K562 (cell line): ENCODE data around the gene AGK. TPM values are rescaled to one million over a fixed set of nuclear protein-coding genes. Genes with fewer than 3 reads are reported as not detected.

Experiments
- ATAC-seq: fragments of 200-7000 bp; cut with Tn5 transposase; 3 replicates; pipeline ENCODE4 v1.9.1; 2020; ENCODE audit warnings: moderate library complexity
- BruUV-seq: library from RNA; stranded (reverse); fragments of 400-500 nt; replicated peaks from 2 replicates; lab custom pipeline; 2021; lab: Mats Ljungman, UMichigan
- CTCF ChIA-PET: fragments of 300-600 bp; formaldehyde crosslinking; extraction: SDS; loops from one replicate; lab custom pipeline; 2021; ENCODE audit warnings: low intra/inter-chr PET ratio; lab: Yijun Ruan, JAX
- POLR2A ChIA-PET: fragments of 300-600, 350-650 bp; sonication (Branson Sonifier 250); formaldehyde crosslinking; extraction: SDS; loops from one replicate; lab custom pipeline; 2021; ENCODE audit warnings: antibody characterized with exemption, inconsistent platforms; lab: Yijun Ruan, JAX
- DNase-seq, 4 experiments: peaks; one replicate each; pipeline versions ENCODE4 v3.0.0 to v3.0.0-alpha.2; 2011 to 2018; ENCODE audit warnings: low spot score in 3 of 4, mixed read lengths in 3 of 4; ENCODE audit errors: extremely low read depth in 1 of 4
- FAIRE-seq: peaks from 2 replicates; lab custom pipeline; 2011; peaks lifted over from hg19 to GRCh38; lab: Jason Lieb, UNC
- H2AFZ ChIP-seq: 2 replicates; pipeline ENCODE4 v1.6.0; 2011; ENCODE audit warnings: low read depth, low read length, control low read depth, inconsistent platforms
- H3K27ac ChIP-seq: fragments of 200-600 bp; 3 replicates; pipeline ENCODE4 v1.8.0; 2011; ENCODE audit warnings: low read depth, mild to moderate bottlenecking, control low read depth, inconsistent platforms, low read length, moderate library complexity, mixed read lengths; ENCODE audit errors: extremely low read depth
- H3K27me3 ChIP-seq, 2 experiments: fragments of 300-600 bp in 1 of 2; 2 replicates in 1 of 2; 3 replicates in 1 of 2; pipeline versions ENCODE4 v1.6.0 to v1.8.0; 2011; ENCODE audit warnings: inconsistent platforms in 2 of 2, low read length in 2 of 2, mild to moderate bottlenecking in 1 of 2, mixed read lengths in 1 of 2, moderate library complexity in 1 of 2; ENCODE audit not compliant: control insufficient read depth in 2 of 2, insufficient read depth in 2 of 2
- H3K36me3 ChIP-seq: fragments of 300-600 bp; 3 replicates; pipeline ENCODE4 v1.8.0; 2011; ENCODE audit warnings: mild to moderate bottlenecking, low read length, inconsistent platforms; ENCODE audit not compliant: control insufficient read depth, insufficient read depth
- H3K4me1 ChIP-seq, 2 experiments: fragments of 200-600 bp in 1 of 2; replicated peaks in 1 of 2; 2 replicates in 1 of 2; 3 replicates in 1 of 2; pipeline versions ENCODE4 v1.5.1 to v1.8.0; 2011; ENCODE audit warnings: inconsistent platforms in 2 of 2, low read length in 2 of 2, mild to moderate bottlenecking in 1 of 2, mixed read lengths in 1 of 2, moderate library complexity in 1 of 2; ENCODE audit not compliant: control insufficient read depth in 2 of 2, insufficient read depth in 2 of 2
- H3K4me2 ChIP-seq: 2 replicates; pipeline ENCODE4 v1.6.1; 2011; ENCODE audit warnings: low read length, control low read depth, inconsistent platforms, mixed read lengths; ENCODE audit not compliant: insufficient read depth
- H3K4me3 ChIP-seq: fragments of 200-600 bp; sonication (generic), shearing (Covaris generic); 2 replicates; pipeline ENCODE4 v1.5.1; 2016; ENCODE audit warnings: control low read depth, inconsistent platforms
- H3K79me2 ChIP-seq: fragments of 200-600 bp; 3 replicates; pipeline ENCODE4 v1.8.0; 2011; ENCODE audit warnings: low read length, inconsistent platforms; ENCODE audit not compliant: control insufficient read depth, insufficient read depth
- H3K9ac ChIP-seq, 2 experiments: 2 replicates each; pipeline versions ENCODE4 v1.6.0 to v1.6.1; 2011; ENCODE audit warnings: low read depth in 2 of 2, low read length in 2 of 2, control low read depth in 1 of 2, inconsistent platforms in 1 of 2, mild to moderate bottlenecking in 1 of 2, mixed read lengths in 1 of 2; ENCODE audit not compliant: insufficient read depth in 1 of 2
- H3K9me1 ChIP-seq: one replicate; pipeline ENCODE4 v1.6.0; 2011; ENCODE audit warnings: inconsistent platforms, mild to moderate bottlenecking, low read length, moderate library complexity; ENCODE audit not compliant: control insufficient read depth, insufficient read depth
- H3K9me3 ChIP-seq: replicated peaks from 2 replicates; pipeline ENCODE4 v1.5.1; 2011; ENCODE audit warnings: low read depth, low read length, inconsistent platforms; ENCODE audit not compliant: control insufficient read depth, insufficient read depth
- H4K20me1 ChIP-seq: replicated peaks from 2 replicates; pipeline ENCODE4 v1.6.1; 2011; ENCODE audit warnings: low read length, inconsistent platforms, mixed read lengths; ENCODE audit not compliant: control insufficient read depth, insufficient read depth
- ARID2 ChIP-seq: fragments of 450-650 bp; IDR thresholded peaks from 2 replicates; pipeline ENCODE4 v1.6.1; 2017; ENCODE audit warnings: antibody characterized with exemption, mild to moderate bottlenecking
- CBFA2T3 ChIP-seq: fragments of 450-650 bp; IDR thresholded peaks from 2 replicates; pipeline ENCODE4 v1.6.1; 2017
- EP300 ChIP-seq: IDR thresholded peaks from 2 replicates; pipeline ENCODE4 v1.6.1; 2012; ENCODE audit warnings: low read length, improper control_type of control experiment
- GTF2E2 ChIP-seq: fragments of 200-800 bp; sonication (Bioruptor generic); IDR thresholded peaks from 2 replicates; pipeline ENCODE4 v1.6.1; 2016; ENCODE audit warnings: missing genetic modification characterization, missing compliant biosample characterization
- IRF1 ChIP-seq: sonication (generic); formaldehyde crosslinking; IDR thresholded peaks from 2 replicates; pipeline ENCODE4 v1.8.0; 2022; ENCODE audit warnings: missing genetic modification reagents, mild to moderate bottlenecking, borderline replicate concordance
- NFIC ChIP-seq: fragments of 450-650 bp; IDR thresholded peaks from 2 replicates; pipeline ENCODE4 v1.6.1; 2017; ENCODE audit warnings: mild to moderate bottlenecking, inconsistent platforms
- PRMT5 ChIP-seq: sonication (generic); formaldehyde crosslinking; IDR thresholded peaks from 2 replicates; pipeline ENCODE4 v1.5.0; 2020; ENCODE audit warnings: missing genetic modification reagents
- SPI1 ChIP-seq: IDR thresholded peaks from 2 replicates; pipeline ENCODE4 v1.6.1; 2011; ENCODE audit warnings: low read depth, low read length, control low read depth, borderline replicate concordance
- ZBTB7A ChIP-seq: IDR thresholded peaks from 2 replicates; pipeline ENCODE4 v1.6.1; 2011; ENCODE audit warnings: low read depth, mild to moderate bottlenecking, low read length, moderate library complexity, borderline replicate concordance; ENCODE audit not compliant: control insufficient read depth
- ZFX ChIP-seq: sonication (generic); formaldehyde crosslinking; IDR thresholded peaks from 2 replicates; pipeline ENCODE4 v1.8.0; 2022; ENCODE audit warnings: mild to moderate bottlenecking, missing genetic modification reagents, moderate library complexity
- ZNF175 ChIP-seq: fragments of 200-800 bp; sonication (Bioruptor generic); IDR thresholded peaks from 2 replicates; pipeline ENCODE4 v1.6.1; 2016; ENCODE audit warnings: low read depth, mild to moderate bottlenecking, missing genetic modification characterization, missing compliant biosample characterization
- WGBS: fragments of 100-300 bp; shearing (Covaris generic); methylation state at CpG from one replicate; pipeline ENCODE4 v1.1.6; 2016; ENCODE audit warnings: low coverage, mixed read lengths; ENCODE audit not compliant: insufficient coverage; ENCODE audit errors: missing lambda C conversion rate; 5-methylcytosine and 5-hydroxymethylcytosine counted together
- in situ Hi-C: fragments of 300-500 bp; cut with MboI; formaldehyde crosslinking; loops from 4 replicates; pipeline ENCODE4 v1.15.0; 2018; ENCODE audit warnings: inconsistent platforms, mixed read lengths
- intact Hi-C: fragments of 100-400 bp; cut with micrococcal nuclease; formaldehyde crosslinking; loops from 2 replicates; pipeline ENCODE4 v1.14.2; 2022
- polyA plus RNA-seq, 8 experiments: library from polyadenylated mRNA; depleted of rRNA in 4 of 8; stranded (reverse) in 5 of 8; unstranded in 3 of 8; fragments of >200 nt; fragmentation: Nextera tagmentation in 2 of 8; fragmentation: Illumina TruSeq in 1 of 8; extraction: Ambion mirVana in 2 of 8; extraction: Trizol in 1 of 8; gene quantifications; 2 replicates each; pipeline versions ENCODE4 v1.2.1 to v1.2.3, GENCODE V29; 2011 to 2014; ENCODE audit warnings: inconsistent platforms in 1 of 8, missing spikeins in 1 of 8
- total RNA-seq, 7 experiments: library from RNA; depleted of rRNA in 6 of 7; stranded (reverse); fragments of >200 nt in 6 of 7; fragmentation: Illumina TruSeq in 2 of 7; extraction: Trizol in 2 of 7; gene quantifications; 2 replicates each; pipeline versions ENCODE4 v1.2.1 to v1.2.3, GENCODE V29; 2011 to 2021; ENCODE audit warnings: low replicate concordance in 1 of 7

AGK gene
- total and polyA plus RNA-seq, 9 of the 15 experiments (the other 6 are each of a cell fraction or from before 2014, with no cell fraction given): 50.7 to 128 (median 71.8) TPM

- TF ChIP-seq GTF2E2 (tag): no peak
- TF ChIP-seq ZFX: no peak
These were observed 6.4 kb upstream of the AGK start (continued) for GRCh38 chr7:141544831-141545230.

GRCh38 chr7:141549582-141549981 lies 1.6 kb upstream of the AGK start:
- no peaks in the 10 kb centered on the region for H3K9me1 ChIP-seq
- no TSS peak for BruUV-seq
- in situ Hi-C loops: loop anchor here (25.0 kb wide), 1 partner anchor 737 kb away; no protein-coding TSS in a partner anchor

More at GRCh38 chr7:141549582-141549981, 1.6 kb upstream of the AGK start:
- Histone ChIP-seq H2AFZ (no peak overlapping the region), H3K27ac (no peak overlapping the region), H3K9me3 (no peaks in the 10 kb centered on the region), H3K4me2 (no peak overlapping the region), H3K9ac (no peak overlapping the region), H3K27me3 (peaks cover 0 to 6% of the 10 kb centered on the region in 2 experiments; a peak in 1 of 5 replicates), H3K36me3 (peaks cover 13% of the 10 kb centered on the region; the same call in 1 of the 3 replicates), H3K4me1 (peaks cover 8 to 12% of the 10 kb centered on the region in 2 experiments; a peak in 3 of 5 replicates), H3K4me3 (no peak overlapping the region), H3K79me2 (peaks cover 25% of the 10 kb centered on the region), H4K20me1 (no peaks in the 10 kb centered on the region)
- ATAC-seq (no peak), FAIRE-seq (no peak), DNase-seq (no peak)
- ChIA-PET POLR2A (interaction anchor here (1.2 to 1.3 kb wide), 2 partner anchors 21 to 47 kb away, joined by 3 read pairs; no protein-coding TSS in a partner anchor), CTCF (no interaction called here)
- TF ChIP-seq EP300 (no peak), NFIC (no peak), ZNF175 (CRISPR knock-in tag) (no peak), PRMT5 (CRISPR knock-in tag) (no peak), CBFA2T3 (no peak), SPI1 (peak; percentile 59), ARID2 (no peak), IRF1 (no peak), ZBTB7A (no peak)
- intact Hi-C loops: no loop called here
- WGBS: 33% methylated on average over 2 of the region's 2 CpGs
